NCI-H1694 treated with DMSO at 0.1 percent for 48 hours (cell line): ENCODE measurements around the gene CNTN4.

ENCODE experiments used
- DNase-seq: peaks from one replicate; lab custom pipeline; 2025; lab: John Stamatoyannopoulos, UW

CNTN4 gene

GRCh38 chr3:2153053-2153452 lies 54.4 kb downstream of the CNTN4 start:
- DNase-seq, result no peak

DNA sequence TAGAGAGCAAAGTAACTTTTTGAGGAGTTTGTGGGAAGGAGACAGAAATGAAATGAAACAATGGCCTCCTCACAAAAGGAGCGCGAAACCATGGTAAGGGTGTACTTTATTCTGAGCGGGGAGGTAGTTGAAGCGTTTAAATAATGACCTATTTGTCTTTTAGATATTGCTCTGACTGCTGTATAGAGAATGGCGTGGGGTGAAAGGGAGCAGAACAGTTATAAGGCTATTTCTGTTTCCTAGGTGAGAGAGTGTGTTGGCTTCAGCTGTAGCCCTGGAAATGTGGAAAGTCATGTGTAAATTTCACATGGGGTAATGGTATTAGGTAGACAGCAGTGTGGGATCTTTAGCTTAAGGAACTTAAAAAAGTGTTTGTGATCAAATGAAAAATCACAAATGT lies 54.9 kb downstream of the CNTN4 start:
- DNase-seq, result no peak

- DNase-seq, result no peak
Observed at GRCh38 chr3:2154621-2155020, 56.0 kb downstream of the CNTN4 start.

- no peak for DNase-seq
Observed at GRCh38 chr3:2156244-2156847, 57.7 kb downstream of the CNTN4 start.

- no peak for DNase-seq
Observed at GRCh38 chr3:2158828-2159227, 60.2 kb downstream of the CNTN4 start.

DNA sequence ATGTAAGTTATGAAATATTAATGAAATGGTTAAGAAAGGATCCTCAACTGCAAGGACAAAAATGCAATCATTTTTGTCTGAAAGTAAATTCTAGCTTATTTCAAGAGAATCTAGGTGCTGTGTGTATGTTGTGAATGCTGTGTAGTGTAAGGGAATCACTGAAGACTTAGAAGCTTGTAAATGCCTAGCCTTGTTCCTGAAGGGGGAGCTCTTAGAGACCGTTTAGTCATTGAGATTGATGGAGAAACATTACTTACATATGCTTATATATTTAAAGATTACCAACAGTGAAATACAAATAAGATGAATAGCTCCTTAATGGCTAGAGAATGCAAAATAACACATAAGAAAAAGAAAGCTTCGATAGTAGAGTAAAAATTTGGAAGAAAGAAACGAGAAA lies 67.9 kb downstream of the CNTN4 start:
- DNase-seq, result peak; percentile 15

DNA sequence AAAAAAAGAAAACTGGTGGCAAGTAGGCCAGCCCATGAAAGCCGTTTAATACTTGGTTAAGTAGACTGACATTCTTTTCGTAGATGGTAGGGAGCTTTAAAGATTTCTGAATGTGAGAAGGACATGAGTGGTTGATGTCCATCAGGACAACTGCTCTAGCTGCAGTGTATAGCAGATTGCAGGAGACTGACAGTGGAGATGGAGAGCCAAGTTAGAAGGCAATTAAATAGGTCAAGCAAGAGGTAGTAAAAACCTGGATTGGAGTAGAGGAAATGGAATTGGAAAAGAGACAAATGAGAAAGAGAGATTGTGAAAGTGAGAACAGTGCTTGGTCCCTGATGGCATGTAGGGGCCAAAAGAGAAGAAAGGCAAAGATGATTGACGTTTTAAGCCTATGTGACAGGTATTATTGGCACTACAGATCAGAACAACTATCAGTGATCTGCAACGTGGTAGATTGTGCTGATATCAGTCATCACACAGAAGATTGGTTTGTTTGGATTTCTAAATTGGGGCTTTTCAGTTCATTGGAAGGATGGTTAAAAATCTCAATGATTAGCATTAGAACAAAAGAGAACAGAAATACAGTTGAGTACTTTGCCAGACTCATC lies 74.0 kb downstream of the CNTN4 start:
- DNase-seq, result no peak

- no peak for DNase-seq
Observed at GRCh38 chr3:2180634-2181033, 82.0 kb downstream of the CNTN4 start.

GRCh38 chr3:2198776-2199279 lies 100.2 kb downstream of the CNTN4 start:
- no peak for DNase-seq

GRCh38 chr3:2204054-2204453 lies 105.4 kb downstream of the CNTN4 start:
- DNase-seq, result no peak

GRCh38 chr3:2205692-2206091 lies 107.0 kb downstream of the CNTN4 start:
- no peak for DNase-seq

DNA sequence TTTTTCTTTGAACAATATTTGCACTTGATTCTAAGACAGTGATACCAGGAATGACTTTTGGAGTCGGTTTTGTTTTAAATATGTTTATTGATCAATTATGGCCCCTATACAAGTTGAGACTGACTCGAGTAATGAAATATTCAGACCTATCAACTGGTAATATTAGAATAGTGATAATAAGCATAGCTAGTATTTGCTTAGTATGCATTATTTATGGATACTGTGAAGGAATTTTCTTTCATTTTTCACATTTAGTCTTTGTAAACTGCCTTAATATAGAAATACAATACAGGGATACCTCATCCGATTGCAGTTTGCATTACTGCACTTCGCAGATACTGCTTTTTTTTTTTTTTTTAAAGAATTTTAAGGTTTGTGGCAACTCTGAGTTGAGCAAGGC lies 107.9 kb downstream of the CNTN4 start:
- DNase-seq, result no peak

GRCh38 chr3:2211568-2211967 lies 112.9 kb downstream of the CNTN4 start:
- DNase-seq, result no peak

- no peak for DNase-seq
Observed at GRCh38 chr3:2212206-2212605, 113.5 kb downstream of the CNTN4 start.

DNA sequence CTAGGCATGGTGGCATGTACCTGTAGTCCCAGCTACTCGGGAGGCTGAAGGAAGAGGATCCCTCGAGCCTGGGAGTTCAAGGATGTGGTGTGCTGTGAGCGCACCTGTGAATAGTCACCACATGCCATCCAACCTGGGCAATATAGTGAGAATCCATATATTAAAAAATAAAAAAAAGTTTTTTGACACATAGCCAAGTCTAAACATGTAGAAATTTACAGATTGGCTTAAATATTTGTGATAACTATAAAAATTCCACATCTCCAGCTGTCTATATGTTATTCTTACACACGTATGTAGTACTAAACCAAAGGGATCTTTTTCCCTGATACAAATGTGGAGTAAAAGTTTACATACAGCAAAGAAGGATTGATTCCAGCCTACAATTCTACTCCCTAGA lies 119.7 kb downstream of the CNTN4 start:
- DNase-seq, result no peak

DNA sequence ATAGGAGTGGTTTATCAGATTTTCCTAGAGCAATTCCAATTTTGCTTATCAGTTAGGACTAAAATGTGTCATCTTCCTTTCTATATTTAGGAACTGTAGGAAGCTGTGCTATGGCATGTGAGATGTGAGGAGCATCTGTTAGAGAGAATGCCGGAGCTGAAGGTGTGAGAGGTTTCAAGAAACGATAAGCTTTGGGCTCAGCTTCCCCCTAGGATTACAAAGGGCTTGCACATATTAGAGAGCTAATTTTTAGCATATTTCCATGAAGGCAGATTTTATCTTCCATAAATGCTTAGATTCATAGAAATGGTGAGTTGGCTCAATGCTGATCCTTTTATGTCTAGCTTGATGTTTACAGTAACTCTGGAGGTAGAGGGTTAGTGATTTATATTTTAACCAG lies 120.2 kb downstream of the CNTN4 start:
- DNase-seq, result no peak

GRCh38 chr3:2236203-2236602 lies 137.5 kb downstream of the CNTN4 start:
- no peak for DNase-seq

DNA sequence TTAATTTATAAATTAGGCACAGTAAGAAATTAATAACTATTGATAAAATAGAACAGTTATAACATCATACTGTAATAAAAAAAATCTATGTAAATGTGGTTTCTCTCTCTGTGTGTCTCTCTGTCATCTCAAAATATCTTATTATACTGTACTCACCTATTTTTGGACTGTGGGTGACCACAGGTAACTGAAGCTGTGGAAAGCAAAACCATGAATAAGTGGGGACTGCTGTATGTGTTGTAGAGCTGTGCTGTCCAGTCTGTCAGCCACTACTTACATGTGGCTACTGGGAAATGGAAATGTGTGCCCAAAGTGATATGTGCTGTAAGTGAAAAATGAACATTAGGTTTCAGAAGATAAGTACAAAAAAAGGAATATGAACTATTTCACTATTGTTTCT lies 145.5 kb downstream of the CNTN4 start:
- DNase-seq, result no peak

- DNase-seq, result no peak
Observed at GRCh38 chr3:2246873-2247648, 148.4 kb downstream of the CNTN4 start.

GRCh38 chr3:2247831-2248230 lies 149.2 kb downstream of the CNTN4 start:
- no peak for DNase-seq

DNA sequence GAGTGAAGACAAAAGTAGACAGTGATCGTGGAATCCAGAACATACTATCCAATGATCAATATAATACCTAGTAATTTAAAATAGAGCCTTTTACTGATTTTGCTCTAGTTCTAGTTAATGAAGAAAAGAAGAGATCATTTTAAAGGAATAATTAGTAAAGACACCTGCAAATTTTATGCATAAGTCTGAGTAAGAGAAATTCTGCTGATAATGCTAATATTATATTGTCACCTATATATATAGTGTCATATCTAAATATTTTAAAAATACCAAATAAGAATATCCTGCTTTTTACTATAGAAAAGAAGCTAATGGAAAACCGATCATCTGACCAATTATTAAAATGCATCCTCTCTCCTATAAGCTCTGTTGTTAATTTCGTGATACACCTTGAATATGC lies 152.1 kb downstream of the CNTN4 start:
- no peak for DNase-seq

DNA sequence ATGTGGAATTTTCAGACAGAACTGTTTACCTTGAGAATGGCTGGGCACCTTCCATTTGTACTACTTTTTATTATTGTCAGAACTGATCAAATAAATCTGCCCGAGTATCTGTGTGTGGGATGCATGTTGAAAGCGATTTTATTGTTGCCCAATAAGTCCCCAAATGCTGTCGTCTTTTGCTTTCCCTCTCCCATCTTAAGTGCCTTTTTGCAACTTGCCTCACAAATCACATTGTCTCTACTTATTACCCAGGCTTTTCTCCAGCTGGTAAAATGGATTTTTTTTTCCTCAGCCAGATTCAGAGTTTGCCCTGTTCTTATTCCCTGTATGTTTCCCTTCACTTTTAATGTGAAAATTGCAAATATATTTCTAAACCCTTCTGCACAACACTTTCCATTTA lies 163.1 kb downstream of the CNTN4 start:
- DNase-seq, result no peak

DNA sequence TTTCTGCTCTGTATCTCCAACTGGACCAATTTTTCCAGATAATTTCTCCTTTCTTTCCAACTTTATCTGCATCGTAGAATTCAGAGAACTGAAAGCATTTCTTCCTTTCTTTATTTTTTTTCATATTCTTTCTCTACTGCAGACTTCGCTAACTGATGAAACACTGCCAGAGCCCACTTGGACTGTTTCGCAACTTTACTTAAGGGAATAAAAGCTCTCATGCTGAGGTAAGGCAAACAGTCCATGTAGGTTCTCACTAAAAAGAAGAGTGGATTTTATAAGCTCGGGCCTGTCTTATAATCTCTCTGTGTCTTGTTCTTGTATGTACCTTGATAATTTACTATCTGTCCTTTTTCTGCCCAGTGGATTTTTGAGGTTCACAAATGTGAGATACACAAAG lies 163.5 kb downstream of the CNTN4 start:
- no peak for DNase-seq
